Activated CD4-positive, alpha-beta T cell treated with anti-CD3 and anti-CD28 coated beads, Interleukin-2, amount 50 U/mL, for 24 hours (primary cell): Measurements from ENCODE around the gene CFAP77.

ENCODE experiments used
- DNase-seq, 2 donors: peaks; one replicate each; pipeline ENCODE4 v3.0.0-alpha.2; 2020; ENCODE audit warnings: low read depth in 1 of 2, low spot score in 1 of 2

Gene CFAP77

GRCh38 chr9:132514011-132514744 is 104.2 kb downstream of the CFAP77 start:
- no peak for DNase-seq

- DNase-seq = no peak
Observed at GRCh38 chr9:132514821-132515220, 104.8 kb downstream of the CFAP77 start.

GRCh38 chr9:132516301-132516700 is 106.3 kb downstream of the CFAP77 start:
- no peak for DNase-seq

- no peak for DNase-seq
Observed at GRCh38 chr9:132516911-132517310, 106.9 kb downstream of the CFAP77 start.

- no peak for DNase-seq
Observed at GRCh38 chr9:132517815-132518550, 108.0 kb downstream of the CFAP77 start.

- no peak for DNase-seq
Observed at GRCh38 chr9:132518626-132519025, 108.6 kb downstream of the CFAP77 start.

GRCh38 chr9:132519033-132519432 is 109.0 kb downstream of the CFAP77 start:
- DNase-seq = no peak

- DNase-seq = no peak
Observed at GRCh38 chr9:132520612-132521011, 110.6 kb downstream of the CFAP77 start.

- DNase-seq = no peak
Observed at GRCh38 chr9:132525308-132526023, 115.5 kb downstream of the CFAP77 start.

GRCh38 chr9:132531195-132531594 is 121.2 kb downstream of the CFAP77 start:
- no peak for DNase-seq

- DNase-seq = no peak
Observed at GRCh38 chr9:132531710-132532570, 121.9 kb downstream of the CFAP77 start.

GRCh38 chr9:132534832-132535231 is 124.8 kb downstream of the CFAP77 start:
- no peak for DNase-seq

- no peak for DNase-seq
Observed at GRCh38 chr9:132536124-132536523, 126.1 kb downstream of the CFAP77 start.

- no peak for DNase-seq
Observed at GRCh38 chr9:132537352-132537751, 127.3 kb downstream of the CFAP77 start.

- DNase-seq = no peak
Observed at GRCh38 chr9:132538071-132538470, 128.1 kb downstream of the CFAP77 start.

GRCh38 chr9:132539096-132539495 is 129.1 kb downstream of the CFAP77 start:
- no peak for DNase-seq

- DNase-seq = no peak
Observed at GRCh38 chr9:132541051-132541450, 131.0 kb downstream of the CFAP77 start.

GRCh38 chr9:132541870-132542830 is 132.1 kb downstream of the CFAP77 start:
- DNase-seq = no peak

GRCh38 chr9:132543251-132543650 is 133.2 kb downstream of the CFAP77 start:
- DNase-seq = no peak

GRCh38 chr9:132543960-132544359 is 133.9 kb downstream of the CFAP77 start:
- no peak for DNase-seq
